ENCODE results near the gene ZNF701.
"Not testable (repeated sequence)": the region's sequence is repeated elsewhere in the genome, so short reads cannot be mapped to it uniquely, and the experiment has no call there.

DNA sequence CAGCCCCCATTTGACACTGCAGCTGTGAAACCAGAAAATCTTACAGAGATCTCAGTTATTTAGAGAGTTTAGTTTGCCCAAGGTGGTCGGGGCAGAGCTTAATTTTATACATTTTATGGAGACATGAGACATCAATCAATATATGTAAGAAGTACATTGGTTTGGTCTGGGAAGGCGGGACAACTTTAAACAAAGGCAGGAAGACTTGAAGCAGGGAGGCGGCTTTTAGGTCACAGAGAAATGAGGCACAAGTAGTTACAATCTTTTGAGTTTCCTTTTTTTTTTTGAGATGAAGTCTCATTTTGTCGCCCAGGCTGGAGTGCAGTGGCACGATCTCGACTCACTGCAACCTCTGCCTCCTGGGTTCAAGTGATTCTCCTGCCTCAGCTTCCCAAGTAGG lies 27.5 kb upstream of the ZNF701 start:
- TF ChIP-seq SP1 (IDR thresholded peaks at IDR 0.05); FOXA1 (IDR thresholded peaks at IDR 0.05); FOXM1 (IDR thresholded peaks at IDR 0.05; ENCODE audit: borderline replicate concordance); L3MBTL2 (conservative IDR thresholded peaks at IDR 0.05); FOXK2 (IDR thresholded peaks at IDR 0.05); ZNF384 (IDR thresholded peaks at IDR 0.05); ARNT (IDR thresholded peaks at IDR 0.05); ELF4 (IDR thresholded peaks at IDR 0.05); TARDBP (IDR thresholded peaks at IDR 0.05); NFRKB (IDR thresholded peaks at IDR 0.05): not testable (repeated sequence)

Measured in HEK293T (cell line).